NCI-H524 (cell line): ENCODE results near the gene AVL9.
"Not testable (repeated sequence)": the region's sequence is repeated elsewhere in the genome, so short reads cannot be mapped to it uniquely, and the experiment has no call there.

Experiments
- DNase-seq, 2 experiments: peaks; one replicate each; lab custom pipeline; 2025; lab: John Stamatoyannopoulos, UW

Gene AVL9

DNA sequence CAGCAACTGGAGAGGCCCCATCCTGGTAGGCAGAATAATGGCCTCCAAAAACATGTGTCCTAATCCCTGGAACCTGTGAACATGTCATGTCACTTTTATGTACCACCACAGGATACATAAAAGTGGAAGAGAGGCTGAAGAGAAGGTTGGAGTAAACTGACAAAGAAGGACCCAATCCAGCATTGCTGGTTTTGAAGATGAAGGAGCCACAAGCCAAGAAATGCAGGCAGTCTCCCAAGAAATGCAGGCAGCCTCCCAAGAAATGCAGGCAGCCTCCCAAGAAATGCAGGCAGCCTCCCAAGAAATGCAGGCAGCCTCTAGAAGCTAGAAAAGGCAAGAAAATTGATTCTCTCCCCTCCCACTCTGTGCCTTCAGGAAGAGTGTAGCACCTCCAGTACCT is 142.3 kb downstream of the AVL9 start:
- not testable (repeated sequence) for DNase-seq
